NOMO-1 treated with dmso at 0.1 percent for 144 hours (cell line): Measurements from ENCODE around the gene PAAF1.
"Not testable (repeated sequence)": the region's sequence is repeated elsewhere in the genome, so short reads cannot be mapped to it uniquely, and the experiment has no call there.

ENCODE experiments used
- DNase-seq: peaks from one replicate; lab custom pipeline; 2025; ENCODE audit not compliant: unreplicated experiment; lab: John Stamatoyannopoulos, UW

Gene PAAF1

GRCh38 chr11:73880449-73880848, 3.6 kb downstream of the PAAF1 start:
- not testable (repeated sequence) for DNase-seq

GRCh38 chr11:73883856-73884255, 7.1 kb downstream of the PAAF1 start:
- DNase-seq = no peak

- no peak for DNase-seq
These were observed 11.4 kb downstream of the PAAF1 start for GRCh38 chr11:73888244-73888643.

- DNase-seq = no peak
These were observed 12.2 kb downstream of the PAAF1 start for GRCh38 chr11:73889019-73889418.

- no peak for DNase-seq
These were observed 12.7 kb downstream of the PAAF1 start for GRCh38 chr11:73889536-73889935.

GRCh38 chr11:73893041-73893440, 16.2 kb downstream of the PAAF1 start:
- no peak for DNase-seq

- DNase-seq = no peak
These were observed 18.0 kb downstream of the PAAF1 start for GRCh38 chr11:73894725-73895335.

- no peak for DNase-seq
These were observed 25.5 kb downstream of the PAAF1 start for GRCh38 chr11:73902303-73902702.

GRCh38 chr11:73907191-73907590, 30.4 kb downstream of the PAAF1 start:
- peak; percentile 28 for DNase-seq

- DNase-seq = no peak
These were observed 35.2 kb downstream of the PAAF1 start for GRCh38 chr11:73912026-73912425.

GRCh38 chr11:73913472-73913871, 36.7 kb downstream of the PAAF1 start:
- DNase-seq = no peak

- DNase-seq = no peak
These were observed 37.5 kb downstream of the PAAF1 start for GRCh38 chr11:73914284-73914683.

- no peak for DNase-seq
These were observed 39.6 kb downstream of the PAAF1 start for GRCh38 chr11:73916435-73916834.

- DNase-seq = no peak
These were observed 44.4 kb downstream of the PAAF1 start for GRCh38 chr11:73921180-73921579.

GRCh38 chr11:73929388-73929787, 52.6 kb downstream of the PAAF1 start:
- no peak for DNase-seq

GRCh38 chr11:73931039-73931645, 54.3 kb downstream of the PAAF1 start:
- no peak for DNase-seq

GRCh38 chr11:73931951-73932350, 55.2 kb downstream of the PAAF1 start:
- DNase-seq = no peak

- no peak for DNase-seq
These were observed 56.0 kb downstream of the PAAF1 start for GRCh38 chr11:73932781-73933180.

- not testable (repeated sequence) for DNase-seq
These were observed 59.2 kb downstream of the PAAF1 start for GRCh38 chr11:73936047-73936446.

GRCh38 chr11:73939096-73939495, 62.3 kb downstream of the PAAF1 start:
- no peak for DNase-seq

GRCh38 chr11:73940801-73941570, 64.2 kb downstream of the PAAF1 start:
- DNase-seq = no peak

- DNase-seq = no peak
These were observed 65.2 kb downstream of the PAAF1 start for GRCh38 chr11:73942010-73942409.
